RWPE1 (cell line): ENCODE data around the gene STT3A.

Source experiments
- CTCF ChIA-PET: fragments of 350-600 bp; sonication (Branson Sonifier 250); formaldehyde crosslinking; extraction: SDS; loops from one replicate; lab custom pipeline; 2021; lab: Yijun Ruan, JAX
- POLR2A ChIA-PET: fragments of 400-600 bp; formaldehyde crosslinking; extraction: SDS; loops from one replicate; lab custom pipeline; 2020; ENCODE audit warnings: antibody characterized with exemption; ENCODE audit not compliant: low non-redundant PET; lab: Yijun Ruan, JAX
- DNase-seq: peaks from one replicate; pipeline ENCODE4 v3.0.0; 2012; ENCODE audit warnings: low spot score
- H3K27ac ChIP-seq: fragments of 450-650 bp; 2 replicates; pipeline ENCODE4 v1.5.1; 2017
- CTCF ChIP-seq: fragments of 450-650 bp; conservative IDR thresholded peaks from 2 replicates; pipeline ENCODE4 v1.5.1; 2017; ENCODE audit warnings: low read depth, mild to moderate bottlenecking

STT3A gene

DNA sequence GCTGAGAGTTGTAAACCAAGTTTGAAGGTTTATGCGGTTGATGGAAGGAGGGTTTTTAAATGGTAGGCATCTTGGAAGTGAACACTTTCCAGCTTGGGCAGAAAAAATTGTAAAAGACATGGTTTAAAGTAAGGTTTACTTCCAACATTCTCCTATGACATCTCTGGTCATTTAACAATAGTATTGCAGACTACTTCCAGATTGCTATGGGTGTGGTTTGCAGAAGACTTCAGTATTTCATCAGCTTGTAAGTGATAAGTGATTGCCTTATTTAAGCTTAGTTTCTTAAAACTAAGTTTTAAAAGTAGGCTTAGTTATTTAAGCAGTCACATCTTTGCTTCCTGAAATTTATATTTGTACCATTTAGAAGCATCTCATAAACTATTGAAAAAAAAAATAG lies 7.2 kb upstream of the STT3A start:
- DNase-seq = no peak
- ChIA-PET CTCF (interaction anchor here (0.6 kb wide), 1 partner anchor 722 kb away, joined by 3 read pairs; no protein-coding TSS in a partner anchor), POLR2A (no interaction called here)
- H3K27ac ChIP-seq = no peak overlapping the region
- TF ChIP-seq CTCF = no peak

GRCh38 chr11:125586623-125587022 lies 6.0 kb upstream of the STT3A start:
- ChIA-PET POLR2A (no interaction called here), CTCF (interaction anchor here (0.6 kb wide), 1 partner anchor 23 kb away, joined by 3 read pairs; no protein-coding TSS in a partner anchor)
- no peak for DNase-seq
- TF ChIP-seq CTCF = no peak
- no peak overlapping the region for H3K27ac ChIP-seq

DNA sequence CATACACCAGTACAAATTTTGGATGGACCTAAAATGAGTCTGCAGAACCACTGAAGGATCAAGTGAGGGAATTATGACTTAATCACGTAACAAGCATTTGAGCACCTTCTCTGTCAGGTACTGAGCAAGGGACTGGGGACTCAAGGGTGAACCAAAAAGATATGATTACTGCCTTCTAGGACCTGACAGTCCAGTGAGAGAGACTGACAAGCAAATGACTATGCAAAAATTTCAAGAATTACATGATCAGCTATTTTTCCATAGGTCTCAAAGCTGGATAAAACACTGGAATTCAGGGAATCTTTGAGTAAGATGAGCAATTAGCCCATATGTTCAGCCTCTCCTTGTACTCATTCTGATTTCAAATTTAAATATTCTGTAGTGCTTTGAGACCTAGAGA lies 5.2 kb upstream of the STT3A start:
- no peak for DNase-seq
- no peak for TF ChIP-seq CTCF
- no peak overlapping the region for H3K27ac ChIP-seq
- POLR2A ChIA-PET = no interaction called here
- CTCF ChIA-PET = no interaction called here

DNA sequence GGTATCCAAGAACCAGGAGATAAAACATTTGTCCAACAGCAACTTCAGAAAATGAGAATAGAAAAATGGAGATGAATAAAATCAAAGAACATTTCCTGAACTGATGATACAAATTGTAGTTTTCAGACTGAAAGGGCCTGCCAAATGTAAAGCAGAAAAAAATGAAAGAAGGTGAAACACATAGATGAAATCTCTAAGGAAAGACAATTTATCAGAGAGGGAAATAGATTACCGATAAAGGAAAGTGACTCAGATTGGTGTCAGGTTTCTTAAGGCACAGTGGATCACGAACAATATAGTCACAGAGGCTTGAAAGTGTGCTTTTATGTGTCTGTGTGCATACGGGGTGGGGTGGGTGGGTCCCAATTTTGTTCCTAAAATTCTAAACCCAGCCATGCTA lies 4.1 kb upstream of the STT3A start:
- ChIA-PET CTCF (no interaction called here), POLR2A (no interaction called here)
- DNase-seq = peak; percentile 13
- no peak for TF ChIP-seq CTCF
- no peak overlapping the region for H3K27ac ChIP-seq

DNA sequence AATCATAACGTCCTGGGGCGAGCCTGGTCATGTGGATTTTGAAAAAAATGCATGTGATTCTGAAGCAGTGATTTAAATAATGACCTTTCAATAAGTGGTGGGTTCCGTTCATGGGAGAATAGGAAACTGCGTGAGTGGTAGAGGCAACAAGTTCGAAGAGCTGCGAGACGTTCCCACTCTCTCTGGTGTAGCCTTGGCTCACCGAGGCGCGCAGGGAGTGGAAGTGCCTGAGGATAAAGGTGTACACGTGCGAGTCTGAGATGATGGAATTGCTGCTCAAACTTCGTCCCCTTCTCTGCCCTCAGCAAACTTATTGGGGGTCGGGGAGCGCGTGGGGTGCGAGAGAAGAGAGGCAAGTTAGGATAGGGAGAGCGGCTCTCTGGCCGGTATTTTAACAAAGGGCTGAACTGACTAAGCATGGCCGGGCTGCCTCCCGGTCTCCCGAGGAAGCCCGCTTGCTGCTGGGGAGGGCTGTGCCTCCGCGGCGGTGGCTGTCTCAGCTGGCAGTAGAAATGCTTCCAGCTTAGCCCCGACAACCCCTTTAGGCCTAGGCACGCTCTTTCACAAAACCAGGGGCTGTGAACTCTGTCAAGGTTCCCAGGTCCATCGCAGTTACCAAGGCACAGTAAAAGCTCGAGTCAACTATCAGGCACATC lies 875 bp upstream of the STT3A start:
- TF ChIP-seq CTCF = no peak
- ChIA-PET CTCF (interaction anchor here (0.6 to 2.0 kb wide), 3 partner anchors 9 to 685 kb away, joined by 3 to 9 read pairs (median 5); partner anchors contain the start of gene EI24), POLR2A (interaction anchor here (0.7 kb wide), 1 partner anchor 539 kb away, joined by 3 read pairs; no protein-coding TSS in a partner anchor)
- H3K27ac ChIP-seq = peak overlapping the region; percentile 92
- DNase-seq = peak; percentile 34

DNA sequence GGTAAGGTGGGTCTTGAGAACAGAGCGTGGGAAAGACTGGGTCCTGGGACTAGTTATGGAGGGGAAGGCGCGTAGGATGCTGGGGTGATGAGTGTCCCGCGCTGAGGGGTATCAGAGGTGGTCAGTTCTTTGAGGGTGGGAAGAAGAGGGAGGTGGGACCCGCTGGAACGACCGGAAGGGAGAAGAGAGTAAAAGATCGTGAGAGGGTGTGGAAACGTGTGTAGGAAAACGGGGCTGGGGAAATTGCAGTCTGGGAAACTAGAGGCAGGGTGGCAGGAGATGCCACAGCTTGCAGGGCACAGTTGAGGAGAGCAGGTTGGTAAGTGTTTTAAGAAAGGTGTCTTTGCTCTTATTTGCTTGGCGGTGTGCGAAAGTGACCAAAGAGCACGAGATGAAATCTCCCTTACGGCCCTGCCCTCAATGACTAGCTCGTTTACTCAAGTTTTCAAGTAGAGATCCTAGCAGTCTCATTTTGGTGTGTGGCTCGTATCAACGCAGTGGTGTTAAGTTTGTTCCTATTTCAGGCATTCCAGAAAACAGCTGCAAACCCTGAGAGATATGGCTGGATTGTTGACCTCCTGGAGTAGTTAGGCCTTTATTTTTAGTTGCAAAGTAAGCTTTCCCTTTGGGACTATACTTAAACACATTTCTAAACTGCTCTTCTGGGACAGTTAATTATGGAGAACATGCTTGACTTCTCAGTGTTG lies 615 bp downstream of the STT3A start:
- H3K27ac ChIP-seq = peak overlapping the region; percentile 92
- TF ChIP-seq CTCF = no peak
- ChIA-PET POLR2A (no interaction called here), CTCF (interaction anchor here (0.6 kb wide), 2 partner anchors 31 to 291 kb away, joined by 3 to 8 read pairs; no protein-coding TSS in a partner anchor)
- peak; percentile 24 for DNase-seq
